Caco-2 (cell line): ENCODE measurements around the gene RTKN2. TPM values are rescaled to one million over a fixed set of nuclear protein-coding genes. Genes with fewer than 3 reads are reported as not detected.

Source experiments
- BruUV-seq: library from RNA; stranded (reverse); fragments of 400-500 nt; replicated peaks from 2 replicates; lab custom pipeline; 2021; lab: Mats Ljungman, UMichigan
- CTCF ChIA-PET: fragments of 300-600 bp; sonication (Branson Sonifier 250); formaldehyde crosslinking; loops from one replicate; lab custom pipeline; 2022; ENCODE audit warnings: antibody characterized with exemption; lab: Charles Lee
- POLR2A ChIA-PET: fragments of 300-600 bp; sonication (Branson Sonifier 250); formaldehyde crosslinking; loops from one replicate; lab custom pipeline; 2022; ENCODE audit warnings: antibody characterized with exemption; lab: Charles Lee
- DNase-seq, 2 experiments: peaks; one replicate each; pipeline versions ENCODE4 v3.0.0 to v3.0.0-alpha.2; 2020 to 2022
- H3K27me3 ChIP-seq: replicated peaks from 2 replicates; pipeline ENCODE4 v1.6.0; 2011; ENCODE audit warnings: low read length; ENCODE audit not compliant: control insufficient read depth, insufficient read depth
- H3K36me3 ChIP-seq: 2 replicates; pipeline ENCODE4 v1.5.1; 2011; ENCODE audit warnings: low read length; ENCODE audit not compliant: control insufficient read depth, insufficient read depth
- H3K4me1 ChIP-seq: fragments of 250-450 bp; sonication (Bioruptor Pico); 2 replicates; pipeline ENCODE4 v1.5.1; 2020; ENCODE audit warnings: mild to moderate bottlenecking
- H3K4me3 ChIP-seq: 2 replicates; pipeline ENCODE4 v1.5.1; 2011; ENCODE audit warnings: low read depth, mild to moderate bottlenecking, control low read depth, low read length
- H3K9me3 ChIP-seq: fragments of 250-450 bp; sonication (Bioruptor Pico); 2 replicates; pipeline ENCODE4 v1.5.1; 2020; ENCODE audit warnings: mild to moderate bottlenecking, moderate library complexity
- H3K27ac Mint-ChIP-seq: one replicate; pipeline ENCODE4 v1.8.0; 2022; ENCODE audit warnings: mixed read lengths; ENCODE audit not compliant: unreplicated experiment
- H3K27me3 Mint-ChIP-seq: one replicate; pipeline ENCODE4 v1.8.0; 2022; ENCODE audit warnings: mixed read lengths; ENCODE audit not compliant: insufficient read depth, unreplicated experiment
- H3K36me3 Mint-ChIP-seq: one replicate; pipeline ENCODE4 v1.8.0; 2022; ENCODE audit warnings: mild to moderate bottlenecking, mixed read lengths; ENCODE audit not compliant: insufficient read depth, unreplicated experiment
- H3K4me1 Mint-ChIP-seq: one replicate; pipeline ENCODE4 v1.8.0; 2022; ENCODE audit warnings: low read depth, mixed read lengths; ENCODE audit not compliant: unreplicated experiment
- H3K4me3 Mint-ChIP-seq: one replicate; pipeline ENCODE4 v1.8.0; 2022; ENCODE audit warnings: mild to moderate bottlenecking, moderate library complexity, mixed read lengths; ENCODE audit not compliant: unreplicated experiment
- H3K9me3 Mint-ChIP-seq: one replicate; pipeline ENCODE4 v1.8.0; 2022; ENCODE audit warnings: mixed read lengths; ENCODE audit not compliant: unreplicated experiment
- CTCF ChIP-seq, 2 experiments: fragments of 200-600 bp in 1 of 2; IDR thresholded peaks; 1 replicate in 1 of 2; 2 replicates in 1 of 2; pipeline versions ENCODE4 v1.5.1 to v1.8.0; 2011 to 2022; ENCODE audit warnings: antibody characterized with exemption in 1 of 2, control low read depth in 1 of 2, inconsistent platforms in 1 of 2, low read depth in 1 of 2, low read length in 1 of 2, mild to moderate bottlenecking in 1 of 2, moderate library complexity in 1 of 2; ENCODE audit not compliant: insufficient read depth in 1 of 2, severe bottlenecking in 1 of 2, unreplicated experiment in 1 of 2
- intact Hi-C: fragments of 100-400 bp; cut with micrococcal nuclease; formaldehyde crosslinking; loops from one replicate; pipeline ENCODE4 v1.10.0; 2022; ENCODE audit not compliant: unreplicated experiment
- total RNA-seq: library from RNA; stranded (reverse); gene quantifications from 2 replicates; pipeline ENCODE4 v1.2.3, GENCODE V29; 2022

The RTKN2 gene
- total RNA-seq, 1 experiment from 2014 or later: 37.1 TPM

GRCh38 chr10:62278441-62278910, 9.8 kb upstream of the RTKN2 start:
- H3K27ac Mint-ChIP-seq: no peak overlapping the region
- DNase-seq: no peak
- no peaks in the 10 kb centered on the region for H3K9me3 Mint-ChIP-seq
- H3K36me3 Mint-ChIP-seq: no peaks in the 10 kb centered on the region
- Histone ChIP-seq H3K27me3 (no peaks in the 10 kb centered on the region), H3K4me1 (peaks cover 11% of the 10 kb centered on the region), H3K4me3 (no peak overlapping the region), H3K9me3 (no peaks in the 10 kb centered on the region), H3K36me3 (no peaks in the 10 kb centered on the region)
- ChIA-PET POLR2A (no interaction called here), CTCF (interaction anchor here (1.6 kb wide), 1 partner anchor 14 kb away, joined by 4 read pairs; no protein-coding TSS in a partner anchor)
- intact Hi-C loops: no loop called here
- no peak overlapping the region for H3K4me3 Mint-ChIP-seq
- no peak for TF ChIP-seq CTCF (IDR thresholded peaks at IDR 0.05; ENCODE audit: insufficient read depth in 1 of 2, low read depth in 1 of 2, low read length in 1 of 2, severe bottlenecking in 1 of 2, unreplicated experiment in 1 of 2)
- peaks cover 16% of the 10 kb centered on the region for H3K4me1 Mint-ChIP-seq
- no TSS peak for BruUV-seq
- peaks cover 3% of the 10 kb centered on the region for H3K27me3 Mint-ChIP-seq

- Histone ChIP-seq H3K4me3 (no peak overlapping the region), H3K36me3 (no peaks in the 10 kb centered on the region), H3K27me3 (no peaks in the 10 kb centered on the region), H3K9me3 (no peaks in the 10 kb centered on the region), H3K4me1 (peaks cover 11% of the 10 kb centered on the region)
- Mint-ChIP-seq H3K36me3 (no peaks in the 10 kb centered on the region), H3K4me1 (peaks cover 16% of the 10 kb centered on the region), H3K9me3 (no peaks in the 10 kb centered on the region), H3K27me3 (peaks cover 3% of the 10 kb centered on the region), H3K27ac (no peak overlapping the region), H3K4me3 (no peak overlapping the region)
- no peak for DNase-seq
- ChIA-PET CTCF (interaction anchor here (1.6 kb wide), 1 partner anchor 13 kb away, joined by 4 read pairs; no protein-coding TSS in a partner anchor), POLR2A (no interaction called here)
- BruUV-seq: no TSS peak
- intact Hi-C loops: no loop called here
- TF ChIP-seq CTCF (IDR thresholded peaks at IDR 0.05; ENCODE audit: insufficient read depth in 1 of 2, low read depth in 1 of 2, low read length in 1 of 2, severe bottlenecking in 1 of 2, unreplicated experiment in 1 of 2): no peak
Observed at GRCh38 chr10:62277971-62278370, 9.3 kb upstream of the RTKN2 start.

- intact Hi-C loops: no loop called here
Observed at GRCh38 chr10:62270020-62270419, 1.4 kb upstream of the RTKN2 start.

More at GRCh38 chr10:62270020-62270419, 1.4 kb upstream of the RTKN2 start:
- no peak overlapping the region for H3K27ac Mint-ChIP-seq
- H3K4me3 Mint-ChIP-seq: peak overlapping the region; percentile 78
- no peak for DNase-seq
- BruUV-seq: no TSS peak
- Histone ChIP-seq H3K4me1 (peaks cover 13% of the 10 kb centered on the region), H3K36me3 (no peaks in the 10 kb centered on the region), H3K4me3 (no peak overlapping the region), H3K9me3 (no peaks in the 10 kb centered on the region), H3K27me3 (no peaks in the 10 kb centered on the region)
- H3K27me3 Mint-ChIP-seq: peaks cover 7% of the 10 kb centered on the region
- no peaks in the 10 kb centered on the region for H3K9me3 Mint-ChIP-seq
- no peak for TF ChIP-seq CTCF (IDR thresholded peaks at IDR 0.05; ENCODE audit: insufficient read depth in 1 of 2, low read depth in 1 of 2, low read length in 1 of 2, severe bottlenecking in 1 of 2, unreplicated experiment in 1 of 2)
- POLR2A ChIA-PET: no interaction called here
- H3K36me3 Mint-ChIP-seq: peaks cover 10% of the 10 kb centered on the region
- CTCF ChIA-PET: no interaction called here
- H3K4me1 Mint-ChIP-seq: peaks cover 18% of the 10 kb centered on the region
